ENCODE data around the gene HLA-C. TPM values are rescaled to one million over a fixed set of nuclear protein-coding genes. Genes with fewer than 3 reads are reported as not detected.
"Not testable (repeated sequence)": the region's sequence is repeated elsewhere in the genome, so short reads cannot be mapped to it uniquely, and the experiment has no call there.

Gene HLA-C
- total and polyA plus RNA-seq, 4 experiments from 2014 or later: 1,481 to 2,914 (median 1,631) TPM

DNA sequence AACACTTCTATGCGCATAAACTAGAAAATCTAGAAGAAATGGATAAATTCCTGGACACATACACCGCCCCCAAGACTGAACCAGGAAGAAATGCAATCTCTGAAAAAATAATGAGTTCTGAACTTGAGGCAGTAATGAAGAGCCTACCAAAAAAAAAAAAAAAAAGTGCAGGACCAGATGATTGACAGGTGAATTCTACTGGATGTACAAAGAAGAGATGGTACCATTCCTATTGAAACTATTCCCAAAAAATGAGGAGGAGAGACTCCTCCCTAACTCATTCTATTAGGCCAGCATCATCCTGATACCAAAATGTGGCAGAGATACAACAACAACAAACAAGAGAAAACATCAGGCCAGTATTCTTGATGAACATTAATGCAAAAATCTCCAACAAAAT, 22.7 kb downstream of the HLA-C start:
- CTCF ChIA-PET (ENCODE audit: partially characterized antibody): interaction anchor here (1.2 kb wide), 1 partner anchor 37 kb away, joined by 3 read pairs; no protein-coding TSS in a partner anchor

GRCh38 chr6:31247813-31248212, 24.1 kb downstream of the HLA-C start:
- peaks cover 11 to 12% of the 10 kb centered on the region in 2 donors for H3K27me3 Mint-ChIP-seq
- intact Hi-C loops (cut with micrococcal nuclease): no loop called here
- H3K27ac Mint-ChIP-seq: no peak overlapping the region
- Histone ChIP-seq H3K4me3 (ENCODE audit: low read length in 2 of 2) (no peak overlapping the region), H3K27me3 (ENCODE audit: insufficient read depth, low read length) (no peaks in the 10 kb centered on the region), H3K36me3 (ENCODE audit: insufficient read depth, low read length) (no peaks in the 10 kb centered on the region), H3K4me1 (ENCODE audit: insufficient read depth, low read length) (peaks cover 7% of the 10 kb centered on the region), H3K27ac (ENCODE audit: low read depth, low read length) (no peak overlapping the region), H3K9me3 (ENCODE audit: control insufficient read depth in 1 of 2, low read length in 2 of 2) (peaks cover 0 to 4% of the 10 kb centered on the region in 2 donors)
- ChIA-PET POLR2A (ENCODE audit: partially characterized antibody) (interaction anchor here (3.1 kb wide), 1 partner anchor 50 kb away, joined by 15 read pairs; no protein-coding TSS in a partner anchor), CTCF (ENCODE audit: partially characterized antibody) (no interaction called here)
- H3K9me3 Mint-ChIP-seq: peaks cover 0 to 28% (median 23%) of the 10 kb centered on the region in 8 donors
- no peak for DNase-seq
- H3K36me3 Mint-ChIP-seq: peaks cover 4 to 15% of the 10 kb centered on the region in 2 donors
- H3K4me3 Mint-ChIP-seq: no peak overlapping the region
- peaks cover 6 to 15% (median 14%) of the 10 kb centered on the region in 4 donors for H3K4me1 Mint-ChIP-seq

More for the DNA sequence above, 22.7 kb downstream of the HLA-C start:
- DNase-seq: no peak
- intact Hi-C loops (cut with micrococcal nuclease): no loop called here
- no peaks in the 10 kb centered on the region for H3K27me3 ChIP-seq (ENCODE audit: insufficient read depth, low read length)
- H3K36me3 ChIP-seq (ENCODE audit: insufficient read depth, low read length): no peaks in the 10 kb centered on the region
- Mint-ChIP-seq H3K36me3 (peaks cover 4 to 15% of the 10 kb centered on the region in 2 donors), H3K27ac (no peak overlapping the region), H3K4me1 (peaks cover 3 to 9% (median 8%) of the 10 kb centered on the region in 4 donors), H3K27me3 (peaks cover 11% of the 10 kb centered on the region in 2 donors), H3K4me3 (no peak overlapping the region), H3K9me3 (peaks cover 0 to 28% (median 23%) of the 10 kb centered on the region in 8 donors)
- H3K4me1 ChIP-seq (ENCODE audit: insufficient read depth, low read length): no peaks in the 10 kb centered on the region
- no peak overlapping the region for H3K4me3 ChIP-seq (ENCODE audit: low read length in 2 of 2)
- H3K9me3 ChIP-seq (ENCODE audit: control insufficient read depth in 1 of 2, low read length in 2 of 2): peaks cover 0 to 4% of the 10 kb centered on the region in 2 donors
- H3K27ac ChIP-seq (ENCODE audit: low read depth, low read length): no peak overlapping the region
- POLR2A ChIA-PET (ENCODE audit: partially characterized antibody): no interaction called here

DNA sequence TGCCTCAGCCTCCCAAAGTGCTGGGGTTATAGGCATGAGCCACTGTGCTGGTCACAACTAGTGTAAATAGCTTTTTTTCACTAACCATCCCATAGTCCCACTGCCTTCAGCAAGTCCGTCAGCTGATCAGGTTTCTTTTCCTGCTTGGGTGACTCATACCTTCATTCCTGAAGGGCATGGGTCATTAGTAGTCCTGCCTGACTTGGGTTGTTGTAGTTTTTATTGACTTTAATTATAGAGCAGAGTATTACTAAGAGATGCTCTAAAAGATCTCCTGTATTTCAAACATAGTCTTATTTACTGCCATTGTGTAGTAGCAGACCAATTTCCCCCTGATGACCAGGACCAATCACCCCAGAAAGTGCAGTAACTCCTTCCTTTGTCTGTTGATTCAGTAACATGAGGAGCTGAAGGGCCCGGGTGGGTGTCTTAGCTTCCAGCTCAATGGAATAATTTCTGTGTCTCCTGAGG, 25.8 kb downstream of the HLA-C start:
- intact Hi-C loops (cut with micrococcal nuclease): no loop called here

GRCh38 chr6:31243508-31243907, 28.4 kb downstream of the HLA-C start:
- CTCF ChIA-PET (ENCODE audit: partially characterized antibody): no interaction called here
- peak overlapping the region in 1 of 8 donors; percentile 34 for H3K4me3 Mint-ChIP-seq
- H3K4me1 Mint-ChIP-seq: peaks cover 6 to 14% (median 11%) of the 10 kb centered on the region in 4 donors

More for the DNA sequence above, 25.8 kb downstream of the HLA-C start:
- no peak for DNase-seq
- peaks cover 9 to 12% of the 10 kb centered on the region in 2 donors for H3K27me3 Mint-ChIP-seq
- no peak overlapping the region for H3K27ac ChIP-seq (ENCODE audit: low read depth, low read length)
- H3K4me3 ChIP-seq (ENCODE audit: low read length in 2 of 2): no peak overlapping the region
- H3K4me1 ChIP-seq (ENCODE audit: insufficient read depth, low read length): peaks cover 7% of the 10 kb centered on the region
- H3K4me1 Mint-ChIP-seq: peaks cover 6 to 14% (median 11%) of the 10 kb centered on the region in 4 donors
- ChIA-PET POLR2A (ENCODE audit: partially characterized antibody) (interaction anchor here (0.7 to 3.1 kb wide), 5 partner anchors 12 to 48 kb away, joined by 3 to 15 read pairs (median 6); no protein-coding TSS in a partner anchor), CTCF (ENCODE audit: partially characterized antibody) (interaction anchor here (1.2 to 1.7 kb wide), 3 partner anchors 18 to 121 kb away, joined by 3 to 7 read pairs (median 3); no protein-coding TSS in a partner anchor)
- no peak overlapping the region for H3K4me3 Mint-ChIP-seq
- peaks cover 4 to 15% of the 10 kb centered on the region in 2 donors for H3K36me3 Mint-ChIP-seq
- H3K9me3 ChIP-seq (ENCODE audit: control insufficient read depth in 1 of 2, low read length in 2 of 2): peaks cover 0 to 4% of the 10 kb centered on the region in 2 donors
- H3K27ac Mint-ChIP-seq: no peak overlapping the region
- H3K9me3 Mint-ChIP-seq: peaks cover 0 to 28% (median 23%) of the 10 kb centered on the region in 8 donors
- no peaks in the 10 kb centered on the region for H3K36me3 ChIP-seq (ENCODE audit: insufficient read depth, low read length)
- H3K27me3 ChIP-seq (ENCODE audit: insufficient read depth, low read length): no peaks in the 10 kb centered on the region

DNA sequence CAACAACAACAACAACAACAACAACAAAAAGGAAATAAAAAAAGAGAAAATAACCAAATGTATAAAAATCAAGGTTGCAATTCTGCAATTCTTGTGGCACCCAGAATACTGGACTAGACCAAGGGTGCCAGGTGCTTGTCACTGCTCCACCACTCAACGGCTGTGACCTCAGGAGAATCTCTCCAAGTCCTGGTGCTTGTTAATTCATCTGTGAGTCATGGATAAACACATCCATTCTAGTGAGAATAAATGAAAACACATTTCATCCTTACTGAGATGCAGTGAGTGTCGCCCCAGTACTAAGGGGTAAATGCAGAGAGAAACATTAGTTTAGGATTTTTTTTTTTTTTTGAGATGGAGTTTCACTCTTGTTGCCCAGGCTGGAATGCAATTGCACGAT, 32.0 kb downstream of the HLA-C start:
- Mint-ChIP-seq H3K27me3 (peaks cover 0 to 8% of the 10 kb centered on the region in 2 donors), H3K27ac (no peak overlapping the region), H3K4me1 (peaks cover 4 to 9% (median 6%) of the 10 kb centered on the region in 4 donors), H3K36me3 (no peaks in the 10 kb centered on the region), H3K4me3 (no peak overlapping the region), H3K9me3 (no peaks in the 10 kb centered on the region)
- no peaks in the 10 kb centered on the region for H3K27me3 ChIP-seq (ENCODE audit: insufficient read depth, low read length)
- ChIA-PET CTCF (ENCODE audit: partially characterized antibody) (no interaction called here), POLR2A (ENCODE audit: partially characterized antibody) (no interaction called here)
- no peaks in the 10 kb centered on the region for H3K9me3 ChIP-seq (ENCODE audit: control insufficient read depth in 1 of 2, low read length in 2 of 2)
- H3K36me3 ChIP-seq (ENCODE audit: insufficient read depth, low read length): no peaks in the 10 kb centered on the region
- DNase-seq: no peak
- peaks cover 7% of the 10 kb centered on the region for H3K4me1 ChIP-seq (ENCODE audit: insufficient read depth, low read length)
- intact Hi-C loops (cut with micrococcal nuclease): no loop called here
- H3K4me3 ChIP-seq (ENCODE audit: low read length in 2 of 2): no peak overlapping the region
- H3K27ac ChIP-seq (ENCODE audit: low read depth, low read length): no peak overlapping the region

More at GRCh38 chr6:31243508-31243907, 28.4 kb downstream of the HLA-C start:
- Mint-ChIP-seq H3K9me3 (peaks cover 0 to 21% (median 20%) of the 10 kb centered on the region in 8 donors), H3K27me3 (peaks cover 5 to 10% of the 10 kb centered on the region in 2 donors), H3K27ac (peak overlapping the region in 5 of 7 donors; percentile 63 to 94 (median 67)), H3K36me3 (peaks cover 4 to 15% of the 10 kb centered on the region in 2 donors)
- Histone ChIP-seq H3K27ac (ENCODE audit: low read depth, low read length) (no peak overlapping the region), H3K9me3 (ENCODE audit: control insufficient read depth in 1 of 2, low read length in 2 of 2) (peaks cover 0 to 4% of the 10 kb centered on the region in 2 donors), H3K4me3 (ENCODE audit: low read length in 2 of 2) (no peak overlapping the region), H3K27me3 (ENCODE audit: insufficient read depth, low read length) (no peaks in the 10 kb centered on the region), H3K4me1 (ENCODE audit: insufficient read depth, low read length) (peaks cover 7% of the 10 kb centered on the region), H3K36me3 (ENCODE audit: insufficient read depth, low read length) (no peaks in the 10 kb centered on the region)
- POLR2A ChIA-PET (ENCODE audit: partially characterized antibody): interaction anchor here (1.7 kb wide), 1 partner anchor 40 kb away, joined by 5 read pairs; no protein-coding TSS in a partner anchor
- DNase-seq: peak in 4 of 5 donors; percentile 24 to 75 (median 44)
- intact Hi-C loops (cut with micrococcal nuclease): no loop called here

DNA sequence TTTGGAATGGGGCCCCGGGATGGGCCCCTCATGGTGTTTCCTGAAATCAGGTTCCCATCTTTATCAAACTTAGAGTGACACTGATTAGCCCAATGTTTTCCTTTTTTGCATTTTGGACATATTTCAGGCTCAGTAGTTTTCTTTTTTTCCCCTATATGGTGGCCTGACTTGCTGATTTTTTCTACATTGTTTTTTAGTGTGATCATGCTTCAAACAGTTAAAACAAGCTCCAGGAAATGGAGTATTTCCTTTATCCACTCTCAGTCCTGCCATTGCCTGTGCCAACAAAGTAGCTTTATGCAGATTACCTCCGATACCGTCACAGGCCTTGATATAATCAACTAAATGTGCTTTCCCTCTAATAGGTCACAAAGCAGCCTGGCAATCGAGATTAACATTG, 37.8 kb downstream of the HLA-C start:
- H3K36me3 Mint-ChIP-seq; H3K4me3 Mint-ChIP-seq; H3K27me3 ChIP-seq (ENCODE audit: insufficient read depth, low read length); H3K9me3 ChIP-seq (ENCODE audit: control insufficient read depth in 1 of 2, low read length in 2 of 2); H3K4me1 ChIP-seq (ENCODE audit: insufficient read depth, low read length); H3K36me3 ChIP-seq (ENCODE audit: insufficient read depth, low read length); H3K27ac Mint-ChIP-seq; H3K9me3 Mint-ChIP-seq; DNase-seq; H3K27ac ChIP-seq (ENCODE audit: low read depth, low read length); H3K4me1 Mint-ChIP-seq; intact Hi-C loops (cut with micrococcal nuclease); H3K4me3 ChIP-seq (ENCODE audit: low read length in 2 of 2): not testable (repeated sequence)
- ChIA-PET POLR2A (ENCODE audit: partially characterized antibody) (interaction anchor here (1.8 kb wide), 1 partner anchor 12 kb away, joined by 6 read pairs; no protein-coding TSS in a partner anchor), CTCF (ENCODE audit: partially characterized antibody) (interaction anchor here (0.8 to 1.3 kb wide), 3 partner anchors 18 to 42 kb away, joined by 3 to 4 read pairs (median 3); no protein-coding TSS in a partner anchor)
- H3K27me3 Mint-ChIP-seq: peaks cover 10 to 17% of the 10 kb centered on the region in 2 donors

- peaks cover 7 to 10% of the 10 kb centered on the region in 2 donors for H3K27me3 Mint-ChIP-seq
- peaks cover 0 to 1% (median 0%) of the 10 kb centered on the region in 4 donors for H3K4me1 Mint-ChIP-seq
- POLR2A ChIA-PET (ENCODE audit: partially characterized antibody): interaction anchor here (0.7 kb wide), 2 partner anchors 44 to 902 kb away, joined by 3 read pairs; no protein-coding TSS in a partner anchor
- no peak overlapping the region for H3K4me3 ChIP-seq (ENCODE audit: low read length in 2 of 2)
- no peaks in the 10 kb centered on the region for H3K27me3 ChIP-seq (ENCODE audit: insufficient read depth, low read length)
- no peak for DNase-seq
- H3K9me3 ChIP-seq (ENCODE audit: control insufficient read depth in 1 of 2, low read length in 2 of 2): no peaks in the 10 kb centered on the region
- H3K36me3 ChIP-seq (ENCODE audit: insufficient read depth, low read length): no peaks in the 10 kb centered on the region
- intact Hi-C loops (cut with micrococcal nuclease): no loop called here
- no peaks in the 10 kb centered on the region for H3K4me1 ChIP-seq (ENCODE audit: insufficient read depth, low read length)
- H3K36me3 Mint-ChIP-seq: no peaks in the 10 kb centered on the region
- H3K27ac Mint-ChIP-seq: no peak overlapping the region
- no peak overlapping the region for H3K4me3 Mint-ChIP-seq
- H3K9me3 Mint-ChIP-seq: no peaks in the 10 kb centered on the region
- H3K27ac ChIP-seq (ENCODE audit: low read depth, low read length): no peak overlapping the region
- CTCF ChIA-PET (ENCODE audit: partially characterized antibody): interaction anchor here (1.1 to 1.3 kb wide), 2 partner anchors 18 to 57 kb away, joined by 3 read pairs; no protein-coding TSS in a partner anchor
Measured at GRCh38 chr6:31228476-31228875, 43.4 kb downstream of the HLA-C start.

Measured in CD4-positive, alpha-beta memory T cell (primary cell).